ENCODE data around the gene ALKBH3. TPM values are rescaled to one million over a fixed set of nuclear protein-coding genes. Genes with fewer than 3 reads are reported as not detected.
A peak's percentile ranks its signal among the peaks of the same experiment; 100 is the strongest.

Gene ALKBH3
- total and polyA plus RNA-seq, 7 donors: 27.4 to 47.1 (median 33.4) TPM

DNA sequence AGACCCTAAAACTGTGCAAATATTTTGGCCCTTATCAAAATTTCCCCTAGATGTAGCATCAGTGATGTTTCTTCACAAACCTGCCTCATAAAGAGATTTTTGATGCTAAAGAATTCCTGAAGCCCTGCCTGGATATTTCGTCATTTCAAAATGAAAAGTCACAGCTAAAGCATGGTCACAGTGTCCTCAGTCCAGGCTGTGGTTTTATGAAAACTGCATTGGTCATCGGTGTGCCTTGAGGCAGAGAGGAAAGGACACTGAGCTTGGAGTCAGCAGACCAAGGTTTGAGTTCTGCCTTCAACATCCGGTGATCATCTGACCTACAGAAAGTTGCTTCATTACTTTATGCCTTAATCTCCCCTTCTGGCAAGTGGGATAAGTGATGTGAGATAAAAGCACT is 34.8 kb upstream of the ALKBH3 start:
- TF ChIP-seq, protein P1, sequence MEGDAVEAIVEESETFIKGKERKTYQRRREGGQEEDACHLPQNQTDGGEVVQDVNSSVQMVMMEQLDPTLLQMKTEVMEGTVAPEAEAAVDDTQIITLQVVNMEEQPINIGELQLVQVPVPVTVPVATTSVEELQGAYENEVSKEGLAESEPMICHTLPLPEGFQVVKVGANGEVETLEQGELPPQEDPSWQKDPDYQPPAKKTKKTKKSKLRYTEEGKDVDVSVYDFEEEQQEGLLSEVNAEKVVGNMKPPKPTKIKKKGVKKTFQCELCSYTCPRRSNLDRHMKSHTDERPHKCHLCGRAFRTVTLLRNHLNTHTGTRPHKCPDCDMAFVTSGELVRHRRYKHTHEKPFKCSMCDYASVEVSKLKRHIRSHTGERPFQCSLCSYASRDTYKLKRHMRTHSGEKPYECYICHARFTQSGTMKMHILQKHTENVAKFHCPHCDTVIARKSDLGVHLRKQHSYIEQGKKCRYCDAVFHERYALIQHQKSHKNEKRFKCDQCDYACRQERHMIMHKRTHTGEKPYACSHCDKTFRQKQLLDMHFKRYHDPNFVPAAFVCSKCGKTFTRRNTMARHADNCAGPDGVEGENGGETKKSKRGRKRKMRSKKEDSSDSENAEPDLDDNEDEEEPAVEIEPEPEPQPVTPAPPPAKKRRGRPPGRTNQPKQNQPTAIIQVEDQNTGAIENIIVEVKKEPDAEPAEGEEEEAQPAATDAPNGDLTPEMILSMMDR (IDR thresholded peaks at IDR 0.05): no peak
- intact Hi-C loops (cut with DNase I): no loop called here
- no peaks in the 10 kb centered on the region for H3K9me3 ChIP-seq
- H3K27ac ChIP-seq: no peak overlapping the region
- H3K36me3 ChIP-seq (ENCODE audit: insufficient read depth in 1 of 2, low read depth in 1 of 2): no peaks in the 10 kb centered on the region
- H3K4me1 ChIP-seq: no peaks in the 10 kb centered on the region
- no peak overlapping the region for H3K4me3 ChIP-seq
- no peaks in the 10 kb centered on the region for H3K27me3 ChIP-seq (ENCODE audit: insufficient read depth in 3 of 3, low read length in 2 of 3)
- WGBS, 3 donors: 94 to 98% (median 94%) methylated on average over 3 of the region's 3 CpGs
- ATAC-seq (no peak), DNase-seq (no peak)

DNA sequence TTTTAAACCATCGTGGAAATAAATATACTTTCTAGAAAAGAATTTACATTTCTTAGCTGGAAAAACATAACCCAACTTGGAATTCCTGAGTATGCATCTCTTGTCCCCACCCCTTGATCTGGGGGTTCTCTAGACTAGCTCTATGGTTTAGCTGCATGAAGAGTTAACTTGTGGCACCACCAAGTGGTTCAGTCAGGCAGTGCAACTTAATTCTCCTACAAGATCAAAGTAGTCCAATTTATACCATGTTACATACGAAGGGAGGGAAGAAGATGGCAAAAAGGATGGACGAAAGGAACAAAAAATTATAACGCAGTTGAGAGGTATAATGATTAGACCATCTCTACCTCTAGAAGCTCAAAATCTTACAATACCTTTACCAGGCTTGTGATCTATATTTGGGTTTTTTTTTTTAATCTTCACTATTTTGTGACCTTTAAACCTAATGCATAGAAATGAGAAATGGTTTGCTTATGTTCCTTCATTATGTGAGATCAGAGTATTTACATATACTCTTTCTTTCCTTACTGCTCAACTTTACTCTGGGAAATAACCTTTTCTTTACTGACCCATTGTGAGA is 28.5 kb upstream of the ALKBH3 start:
- TF ChIP-seq, protein P1 (IDR thresholded peaks at IDR 0.05): peak; percentile 88
- peak in 1 of 2 donors; percentile 33 for DNase-seq
- no peak overlapping the region for H3K27ac ChIP-seq
- H3K36me3 ChIP-seq (ENCODE audit: insufficient read depth in 1 of 2, low read depth in 1 of 2): peaks cover 0 to 25% of the 10 kb centered on the region in 2 donors
- H3K27me3 ChIP-seq (ENCODE audit: insufficient read depth in 3 of 3, low read length in 2 of 3): no peaks in the 10 kb centered on the region
- 21 to 24% (median 21%) methylated on average over 4 of the region's 4 CpGs for WGBS, 3 donors
- ATAC-seq: peak; percentile 78 to 92 (median 84)
- H3K4me3 ChIP-seq: no peak overlapping the region
- no peaks in the 10 kb centered on the region for H3K4me1 ChIP-seq
- H3K9me3 ChIP-seq: no peaks in the 10 kb centered on the region
- intact Hi-C loops (cut with DNase I): no loop called here

DNA sequence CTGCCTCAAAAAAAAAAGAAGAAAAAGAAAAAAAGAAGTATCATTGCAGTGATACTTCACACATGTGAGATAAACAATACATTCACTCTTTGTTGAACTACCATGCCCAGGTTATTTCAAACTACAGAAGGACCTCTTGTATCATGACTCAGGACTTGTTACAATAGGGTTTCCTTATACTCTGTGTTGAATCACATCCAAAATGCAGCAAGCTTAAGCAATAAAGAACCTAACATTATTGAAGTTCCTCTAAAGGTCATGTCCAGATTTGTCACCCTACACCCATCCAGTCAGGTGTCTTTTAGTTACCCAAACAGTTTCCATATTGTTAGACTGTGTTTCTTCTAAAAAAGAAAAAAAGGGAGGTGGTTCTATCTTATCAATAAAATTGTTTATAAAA is 26.9 kb upstream of the ALKBH3 start:
- TF ChIP-seq, protein P1 (IDR thresholded peaks at IDR 0.05): no peak
- DNase-seq (no peak), ATAC-seq (peak in 1 of 4 donors; percentile 21)
- Histone ChIP-seq H3K9me3 (no peaks in the 10 kb centered on the region), H3K4me3 (no peak overlapping the region), H3K36me3 (ENCODE audit: insufficient read depth in 1 of 2, low read depth in 1 of 2) (peaks cover 0 to 25% of the 10 kb centered on the region in 2 donors), H3K27me3 (ENCODE audit: insufficient read depth in 3 of 3, low read length in 2 of 3) (no peaks in the 10 kb centered on the region), H3K27ac (no peak overlapping the region), H3K4me1 (no peaks in the 10 kb centered on the region)
- intact Hi-C loops (cut with DNase I): no loop called here

DNA sequence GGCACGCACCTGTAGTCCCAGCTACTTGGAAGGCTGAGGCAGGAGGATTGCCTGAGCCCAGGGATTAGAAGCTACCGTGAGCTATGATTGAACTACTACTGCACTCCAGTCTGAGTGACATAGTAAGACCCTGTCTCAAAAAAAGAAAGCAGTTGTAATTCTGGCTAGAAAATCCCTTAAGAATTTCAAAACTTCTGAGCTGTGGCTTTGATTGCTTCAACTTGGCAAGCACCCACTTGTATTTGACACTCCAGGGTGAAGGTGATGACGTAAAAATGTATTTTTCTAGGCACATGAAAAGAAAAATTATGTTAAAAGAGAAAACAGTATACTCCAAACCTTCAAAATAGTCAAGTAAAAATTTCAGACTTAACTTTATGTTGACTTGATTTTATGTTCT is 23.6 kb upstream of the ALKBH3 start:
- H3K27me3 ChIP-seq (ENCODE audit: insufficient read depth in 3 of 3, low read length in 2 of 3): no peaks in the 10 kb centered on the region
- H3K9me3 ChIP-seq: no peaks in the 10 kb centered on the region
- TF ChIP-seq, protein P1 (IDR thresholded peaks at IDR 0.05): no peak
- peaks cover 0 to 25% of the 10 kb centered on the region in 2 donors for H3K36me3 ChIP-seq (ENCODE audit: insufficient read depth in 1 of 2, low read depth in 1 of 2)
- no peak overlapping the region for H3K27ac ChIP-seq
- no peak overlapping the region for H3K4me3 ChIP-seq
- ATAC-seq (no peak), DNase-seq (no peak)
- intact Hi-C loops (cut with DNase I): no loop called here
- 98% methylated on average over 3 of the region's 3 CpGs for WGBS, 3 donors
- H3K4me1 ChIP-seq: no peaks in the 10 kb centered on the region

DNA sequence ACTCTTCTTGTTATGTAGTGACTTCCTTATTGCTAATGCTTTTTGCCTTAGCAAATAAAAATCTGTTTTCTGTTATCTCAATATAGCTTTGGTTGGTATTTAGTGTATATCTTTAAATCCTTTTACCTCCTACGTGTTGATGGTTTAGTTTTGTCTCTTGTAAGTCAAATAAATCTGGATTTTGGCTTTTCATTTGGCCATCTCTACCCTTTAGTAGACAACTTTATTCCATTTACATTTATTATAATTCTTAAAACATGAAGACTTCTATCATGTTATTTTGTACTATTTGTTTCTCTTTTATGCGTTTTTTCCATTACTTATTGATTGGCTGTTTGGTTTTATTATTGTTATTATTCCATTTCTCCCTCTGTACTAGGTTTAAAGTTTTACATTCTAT is 19.5 kb upstream of the ALKBH3 start:
- Histone ChIP-seq H3K27me3 (ENCODE audit: insufficient read depth in 3 of 3, low read length in 2 of 3) (no peaks in the 10 kb centered on the region), H3K4me1 (no peaks in the 10 kb centered on the region), H3K4me3 (no peak overlapping the region), H3K9me3 (no peaks in the 10 kb centered on the region), H3K36me3 (ENCODE audit: insufficient read depth in 1 of 2, low read depth in 1 of 2) (peaks cover 0 to 7% of the 10 kb centered on the region in 2 donors), H3K27ac (no peak overlapping the region)
- intact Hi-C loops (cut with DNase I): loop anchor here in 1 of 2 donors (5.0 kb wide), 1 partner anchor 44 kb away; no protein-coding TSS in a partner anchor
- TF ChIP-seq, protein P1 (IDR thresholded peaks at IDR 0.05): no peak
- no peak for DNase-seq
- 71 to 77% (median 73%) methylated on average over 2 of the region's 2 CpGs for whole genome bisulfite sequencing, 3 donors
- ATAC-seq: no peak
